ENCODE results near the gene HSPB3.
A peak's percentile ranks its signal among the peaks of the same experiment; 100 is the strongest.
"Not testable (repeated sequence)": the region's sequence is repeated elsewhere in the genome, so short reads cannot be mapped to it uniquely, and the experiment has no call there.

The HSPB3 gene, protein sequence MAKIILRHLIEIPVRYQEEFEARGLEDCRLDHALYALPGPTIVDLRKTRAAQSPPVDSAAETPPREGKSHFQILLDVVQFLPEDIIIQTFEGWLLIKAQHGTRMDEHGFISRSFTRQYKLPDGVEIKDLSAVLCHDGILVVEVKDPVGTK

DNA sequence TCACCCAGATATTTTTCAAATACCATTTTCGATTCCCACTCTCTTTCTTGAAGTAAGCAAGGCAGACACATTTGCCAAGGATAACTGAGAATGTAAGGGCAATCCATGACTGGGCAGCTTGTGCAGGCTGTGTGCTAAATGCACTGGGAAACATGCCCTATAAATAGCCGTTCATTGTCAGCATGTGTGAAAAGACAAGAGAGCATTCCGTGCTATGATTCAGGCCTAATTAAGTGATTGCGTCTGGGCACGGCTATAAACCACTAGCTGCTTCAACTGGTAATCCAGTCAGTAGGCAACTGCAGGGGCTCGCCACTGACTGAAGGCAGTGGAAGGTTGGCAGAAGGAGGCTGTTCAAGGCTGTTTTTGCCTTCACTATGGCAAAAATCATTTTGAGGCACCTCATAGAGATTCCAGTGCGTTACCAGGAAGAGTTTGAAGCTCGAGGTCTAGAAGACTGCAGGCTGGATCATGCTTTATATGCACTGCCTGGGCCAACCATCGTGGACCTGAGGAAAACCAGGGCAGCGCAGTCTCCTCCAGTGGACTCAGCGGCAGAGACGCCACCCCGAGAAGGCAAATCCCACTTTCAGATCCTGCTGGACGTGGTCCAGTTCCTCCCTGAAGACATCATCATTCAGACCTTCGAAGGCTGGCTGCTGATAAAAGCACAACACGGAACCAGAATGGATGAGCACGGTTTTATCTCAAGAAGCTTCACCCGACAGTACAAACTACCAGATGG, at the start of gene HSPB3:
HSPB3 (plus strand) TSS at position 287 of the 745 bp plus-strand sequence; CDS start at position 378, 91 bp downstream.
- no peak for DNase-seq (ENCODE audit: low read depth, low spot score)

DNA sequence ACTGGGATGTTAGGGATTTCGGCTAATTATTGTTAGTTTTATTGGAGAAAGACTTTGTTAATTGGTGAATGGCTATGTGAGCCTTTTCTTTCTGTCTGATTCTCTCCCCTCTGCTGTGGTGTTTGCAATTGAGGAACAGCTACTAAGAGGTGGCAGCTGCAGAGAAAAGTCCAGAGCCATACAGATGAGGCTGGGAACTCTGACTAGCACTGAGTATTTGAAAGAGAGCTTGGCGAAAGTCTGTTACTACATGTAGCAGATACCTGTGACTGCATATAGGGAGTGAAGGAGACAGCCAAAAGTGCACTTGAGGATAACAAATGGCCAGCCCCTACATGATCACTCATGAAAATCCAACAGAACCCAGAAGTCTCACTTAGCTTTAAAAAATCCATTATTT, 44.3 kb upstream of the HSPB3 start:
- no peak for DNase-seq (ENCODE audit: low read depth, low spot score)

DNA sequence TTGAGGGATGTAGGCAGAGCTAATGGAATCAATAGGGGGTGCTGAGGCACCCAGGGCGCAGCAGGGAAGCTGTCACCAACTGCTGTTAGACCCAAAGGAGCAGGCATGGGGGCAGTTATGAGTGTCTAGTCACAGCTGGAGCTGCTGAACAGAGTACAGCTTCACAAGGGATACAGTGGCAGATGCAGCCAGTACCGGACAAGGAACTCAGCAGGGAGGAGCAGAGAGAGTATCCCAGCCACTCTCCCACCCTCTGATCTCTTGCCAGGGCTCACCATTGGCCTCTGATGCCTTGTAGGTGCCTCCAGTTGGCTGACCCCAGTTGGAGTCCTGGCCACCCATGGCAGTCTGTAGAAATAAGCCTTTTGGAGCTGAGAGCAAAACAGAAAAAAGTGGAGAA, 42.6 kb upstream of the HSPB3 start:
- no peak for DNase-seq (ENCODE audit: low read depth, low spot score)

DNA sequence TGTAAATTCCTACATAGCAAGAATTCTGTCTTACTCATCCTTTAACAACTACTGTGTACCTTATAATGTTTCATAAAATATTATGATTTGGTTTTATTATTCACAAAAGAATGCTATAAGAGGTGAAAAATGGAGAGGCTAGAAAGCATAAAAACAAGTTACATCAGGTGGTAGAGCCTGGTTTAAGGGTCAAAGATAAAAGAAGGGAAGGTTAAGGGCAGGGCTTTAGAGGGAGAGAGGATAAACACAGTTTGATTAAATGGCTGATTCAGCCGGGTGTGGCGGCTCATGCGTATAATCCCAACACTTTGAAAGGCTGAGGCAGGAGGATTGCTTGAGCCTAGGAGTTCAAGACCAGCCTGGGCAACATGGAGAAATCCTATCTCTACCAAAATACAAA, 40.4 kb upstream of the HSPB3 start:
- DNase-seq (ENCODE audit: low read depth, low spot score), result no peak

DNA sequence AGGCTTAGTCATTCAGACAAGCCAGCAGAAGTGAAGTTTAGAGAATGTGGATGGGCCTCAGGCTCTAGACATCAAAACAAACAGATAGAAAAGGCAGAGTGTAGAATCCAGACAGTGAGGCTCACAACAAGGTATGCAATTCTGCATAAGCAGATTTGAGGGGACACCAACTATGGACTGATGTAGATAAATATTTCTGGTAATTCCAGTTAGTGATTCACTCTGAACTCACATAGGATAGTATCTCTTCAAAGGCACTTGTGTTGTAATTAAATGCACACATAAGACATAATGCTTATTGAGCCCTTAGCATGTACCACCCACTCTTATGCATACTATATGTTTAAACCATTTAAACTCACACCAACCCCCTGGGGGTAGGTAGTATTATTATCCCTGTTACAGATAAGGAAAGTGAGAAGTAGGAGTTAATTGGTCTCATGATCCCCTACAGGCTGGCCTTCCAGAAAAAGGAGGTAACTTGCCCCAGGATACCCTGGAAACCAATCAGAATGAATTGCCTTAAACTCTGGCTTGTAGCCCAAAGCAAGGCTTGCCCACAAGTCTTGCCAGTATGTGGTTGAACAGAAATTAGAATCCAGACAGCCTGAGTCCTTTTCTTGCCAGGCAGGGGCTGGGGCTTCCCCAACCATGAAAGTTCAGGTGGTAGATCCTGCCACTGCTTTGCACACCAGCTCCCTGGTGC, 39.5 kb upstream of the HSPB3 start:
- no peak for DNase-seq (ENCODE audit: low read depth, low spot score)

DNA sequence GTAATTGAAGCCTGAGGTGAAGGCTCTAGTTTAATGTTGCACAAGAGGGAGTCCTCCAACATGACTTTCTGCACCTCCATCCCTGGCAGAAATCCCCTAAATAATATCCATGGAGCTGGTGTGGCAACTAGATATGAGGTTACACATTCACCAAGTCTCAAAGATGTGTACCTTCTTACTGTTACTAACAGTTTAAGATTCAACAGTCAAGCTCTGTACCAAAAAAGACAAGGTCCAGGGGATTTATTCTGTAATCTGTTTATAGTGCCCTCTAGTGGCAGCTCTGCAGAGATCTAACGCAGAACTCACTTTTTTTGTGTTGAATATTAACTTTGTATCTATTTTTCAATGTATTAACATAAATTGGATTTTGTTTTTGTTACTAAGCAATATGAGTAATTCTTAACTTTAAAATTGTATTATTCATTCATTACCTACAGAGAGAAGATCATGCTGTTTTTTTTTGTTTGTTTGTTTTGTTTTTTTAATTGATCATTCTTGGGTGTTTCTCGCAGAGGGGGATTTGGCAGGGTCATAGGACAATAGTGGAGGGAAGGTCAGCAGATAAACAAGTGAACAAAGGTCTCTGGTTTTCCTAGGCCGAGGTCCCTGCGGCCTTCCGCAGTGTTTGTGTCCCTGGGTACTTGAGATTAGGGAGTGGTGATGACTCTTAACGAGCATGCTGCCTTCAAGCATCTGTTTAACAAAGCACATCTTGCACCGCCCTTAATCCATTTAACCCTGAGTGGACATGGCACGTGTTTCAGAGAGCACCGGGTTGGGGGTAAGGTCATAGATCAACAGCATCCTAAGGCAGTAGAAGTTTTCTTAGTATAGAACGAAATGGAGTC, 35.7 kb upstream of the HSPB3 start:
- DNase-seq (ENCODE audit: low read depth, low spot score), result peak; percentile 17

DNA sequence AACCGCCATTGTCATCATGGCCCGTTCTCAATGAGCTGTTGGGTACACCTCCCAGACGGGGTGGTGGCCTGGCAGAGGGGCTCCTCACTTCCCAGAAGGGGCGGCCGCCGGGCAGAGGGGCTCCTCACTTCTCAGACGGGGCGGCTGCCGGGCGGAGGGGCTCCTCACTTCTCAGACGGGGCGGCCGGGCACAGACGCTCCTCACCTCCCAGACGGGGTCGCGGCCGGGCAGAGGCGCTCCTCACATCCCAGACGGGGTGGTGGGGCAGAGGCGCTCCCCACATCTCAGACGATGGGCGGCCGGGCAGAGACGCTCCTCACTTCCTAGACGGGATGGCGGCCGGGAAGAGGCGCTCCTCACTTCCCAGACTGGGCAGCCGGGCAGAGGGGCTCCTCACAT, 35.0 kb upstream of the HSPB3 start:
- DNase-seq (ENCODE audit: low read depth, low spot score), result not testable (repeated sequence)

DNA sequence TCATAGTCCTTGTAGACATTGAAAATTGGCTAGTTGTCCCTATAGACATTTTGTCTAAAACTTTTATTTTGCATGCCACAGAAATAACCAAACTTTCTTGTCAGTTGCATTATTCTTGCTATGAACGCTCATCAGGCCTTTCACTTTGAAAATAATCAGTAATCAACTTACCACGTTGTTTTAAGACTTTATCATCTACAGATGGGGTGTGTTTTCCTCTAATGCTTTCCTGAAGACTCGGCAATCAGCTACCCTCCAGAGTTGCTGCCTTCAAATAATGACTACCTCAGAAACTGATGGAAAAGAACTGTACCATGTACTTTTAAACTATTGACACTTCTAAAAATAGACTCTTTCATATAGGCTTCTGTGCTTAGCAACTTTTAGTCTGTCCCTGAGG, 33.5 kb upstream of the HSPB3 start:
- DNase-seq (ENCODE audit: low read depth, low spot score), result no peak

DNA sequence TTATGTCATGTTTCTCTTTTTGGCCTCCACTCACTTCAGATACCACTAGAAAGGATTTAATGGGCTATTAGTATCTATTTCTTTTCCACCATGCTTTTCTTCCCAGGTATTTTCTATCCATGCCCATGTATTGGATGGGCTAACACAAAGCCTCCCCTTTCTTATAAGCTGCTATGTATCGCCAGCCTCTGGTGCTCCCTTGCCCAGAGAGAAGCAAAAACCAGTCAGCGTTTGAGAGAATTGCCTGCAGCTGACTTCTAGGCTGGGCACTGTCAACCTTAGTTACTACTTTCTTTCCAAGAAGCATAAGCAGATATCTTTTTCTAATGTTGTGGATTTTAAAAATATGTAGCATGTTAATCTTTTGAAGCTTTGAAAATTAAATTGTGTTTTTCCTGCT, 30.2 kb upstream of the HSPB3 start:
- DNase-seq (ENCODE audit: low read depth, low spot score), result no peak

DNA sequence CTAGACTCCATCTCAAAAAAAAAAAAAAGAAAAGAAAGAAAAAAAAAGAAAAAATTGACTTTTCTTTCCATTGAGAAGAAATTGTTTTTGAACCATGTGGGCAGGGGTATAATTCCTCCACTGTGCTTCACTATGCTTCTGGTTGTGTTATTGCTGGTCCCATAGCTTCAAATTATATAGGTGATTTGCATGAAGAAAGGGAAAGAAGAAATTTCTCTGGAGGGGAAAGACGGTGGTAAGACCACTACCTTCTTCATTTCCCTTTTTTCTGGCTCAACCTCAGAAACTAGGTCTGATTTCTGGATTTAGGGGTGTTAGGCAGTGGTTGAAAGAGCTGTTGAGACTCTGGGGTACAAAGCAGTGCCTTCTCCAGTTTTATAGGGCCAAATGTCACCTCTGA, 29.3 kb upstream of the HSPB3 start:
- no peak for DNase-seq (ENCODE audit: low read depth, low spot score)

DNA sequence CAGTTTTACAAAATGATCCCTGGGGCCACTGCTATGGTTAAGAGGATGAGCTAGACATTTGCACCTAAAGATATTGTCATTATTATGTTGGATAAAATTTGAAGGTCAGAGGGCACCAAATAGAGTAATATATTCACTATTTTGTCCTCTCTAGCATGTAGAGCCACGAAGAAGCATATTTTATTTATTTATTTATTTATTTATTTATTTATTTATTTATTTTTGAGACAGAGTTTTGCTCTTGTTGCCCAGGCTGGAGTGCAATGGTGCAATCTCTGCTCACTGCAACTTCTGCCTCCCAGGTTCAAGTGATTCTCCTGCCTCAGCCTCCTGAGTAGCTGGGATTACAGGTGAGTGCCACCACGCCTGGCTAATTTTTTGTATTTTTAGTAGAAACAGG, 20.8 kb upstream of the HSPB3 start:
- DNase-seq (ENCODE audit: low read depth, low spot score), result not testable (repeated sequence)

DNA sequence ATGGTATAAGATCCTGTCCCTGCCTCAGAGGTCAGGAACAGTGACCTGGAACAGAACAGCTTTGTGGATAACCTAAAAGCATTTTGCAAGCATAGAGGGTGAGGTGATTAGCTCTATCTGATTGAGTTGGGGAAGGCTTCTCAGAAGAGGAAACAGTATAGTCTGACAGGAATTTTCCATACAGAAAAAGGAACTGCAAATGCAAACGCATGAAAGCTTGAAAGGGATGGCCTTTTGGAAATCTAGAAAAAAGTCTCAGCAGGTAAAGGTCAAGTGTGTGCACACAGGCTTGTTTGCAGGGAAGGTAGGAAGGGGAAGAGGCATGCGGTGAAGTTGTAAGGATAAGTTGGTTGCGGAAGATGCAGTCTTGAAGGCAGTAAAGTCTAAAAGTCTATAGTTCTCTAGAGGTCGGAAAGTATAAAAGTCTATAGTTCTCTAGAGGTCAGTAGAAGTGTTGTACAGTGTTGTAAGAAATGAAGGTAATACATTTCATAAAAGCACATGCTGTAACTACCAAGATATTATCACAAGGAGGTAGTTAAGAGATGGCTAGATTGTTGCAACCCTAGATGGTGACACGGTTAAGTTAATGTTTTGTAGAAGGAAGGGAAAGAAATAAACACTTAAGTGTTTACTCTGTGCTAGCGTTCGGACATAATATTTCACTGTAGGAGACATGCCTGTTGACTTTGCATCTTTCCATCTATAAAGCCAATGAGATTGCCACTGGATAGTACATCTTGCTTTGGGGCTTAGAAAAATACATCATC, 16.7 kb upstream of the HSPB3 start:
- no peak for DNase-seq (ENCODE audit: low read depth, low spot score)

DNA sequence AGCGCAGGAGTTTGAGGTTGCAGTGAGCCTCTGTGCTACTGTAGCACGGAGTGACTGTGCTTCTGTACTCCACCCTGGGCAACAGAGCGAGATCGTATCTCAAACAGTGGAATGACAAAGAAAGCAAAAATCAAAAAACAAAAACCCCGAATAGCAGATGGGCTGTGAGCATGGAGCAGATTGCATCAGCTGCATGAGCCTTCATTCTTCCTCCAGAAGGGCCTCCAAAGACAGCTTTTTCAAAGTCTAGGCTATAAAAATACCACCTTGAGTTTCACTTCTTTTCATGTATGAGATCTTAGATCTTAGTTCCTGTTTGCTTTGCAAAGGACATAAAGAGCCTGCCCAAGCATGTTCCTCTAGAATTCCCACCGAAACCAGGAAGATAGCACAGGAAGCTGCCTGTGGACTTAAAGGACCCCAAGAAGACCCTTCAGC, 15.0 kb upstream of the HSPB3 start:
- no peak for DNase-seq (ENCODE audit: low read depth, low spot score)

DNA sequence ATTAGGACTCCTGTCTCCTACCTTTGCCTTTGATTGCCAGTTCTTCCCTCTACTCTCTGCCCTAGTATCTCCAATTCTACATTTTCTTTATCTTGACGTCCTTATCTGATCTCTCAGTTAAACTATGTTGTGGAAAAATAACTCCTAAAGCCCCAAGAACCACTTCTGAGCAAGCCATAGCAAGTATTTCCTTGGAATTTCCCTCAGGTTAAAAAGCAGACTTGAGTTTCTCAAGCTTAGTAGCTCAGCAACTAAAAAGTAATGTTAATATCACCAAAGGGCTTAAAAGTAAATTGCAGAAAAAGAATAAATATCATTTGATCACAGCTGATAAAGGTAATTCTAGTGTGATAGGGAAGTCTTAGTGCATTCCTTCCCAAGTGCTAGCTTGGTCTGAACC, 13.2 kb upstream of the HSPB3 start:
- no peak for DNase-seq (ENCODE audit: low read depth, low spot score)

DNA sequence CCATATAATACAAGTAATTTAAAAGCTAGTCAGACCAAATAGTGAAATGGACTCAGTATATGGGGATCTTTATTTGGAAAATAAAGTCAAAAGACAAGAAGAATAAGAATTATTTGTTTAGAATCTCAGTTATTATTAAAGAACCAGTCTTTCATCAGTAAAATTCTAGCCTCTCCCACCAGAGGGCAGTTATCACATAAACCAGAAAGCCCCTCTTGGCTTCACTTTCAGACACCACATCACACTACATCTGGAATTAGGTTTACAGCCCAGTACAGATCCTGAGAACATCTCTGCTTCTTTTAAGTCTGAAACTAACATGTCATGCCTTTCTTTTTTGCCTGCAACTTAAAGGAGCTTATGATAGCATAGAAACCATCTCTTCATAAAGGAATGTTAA, 12.2 kb upstream of the HSPB3 start:
- DNase-seq (ENCODE audit: low read depth, low spot score), result peak; percentile 13

DNA sequence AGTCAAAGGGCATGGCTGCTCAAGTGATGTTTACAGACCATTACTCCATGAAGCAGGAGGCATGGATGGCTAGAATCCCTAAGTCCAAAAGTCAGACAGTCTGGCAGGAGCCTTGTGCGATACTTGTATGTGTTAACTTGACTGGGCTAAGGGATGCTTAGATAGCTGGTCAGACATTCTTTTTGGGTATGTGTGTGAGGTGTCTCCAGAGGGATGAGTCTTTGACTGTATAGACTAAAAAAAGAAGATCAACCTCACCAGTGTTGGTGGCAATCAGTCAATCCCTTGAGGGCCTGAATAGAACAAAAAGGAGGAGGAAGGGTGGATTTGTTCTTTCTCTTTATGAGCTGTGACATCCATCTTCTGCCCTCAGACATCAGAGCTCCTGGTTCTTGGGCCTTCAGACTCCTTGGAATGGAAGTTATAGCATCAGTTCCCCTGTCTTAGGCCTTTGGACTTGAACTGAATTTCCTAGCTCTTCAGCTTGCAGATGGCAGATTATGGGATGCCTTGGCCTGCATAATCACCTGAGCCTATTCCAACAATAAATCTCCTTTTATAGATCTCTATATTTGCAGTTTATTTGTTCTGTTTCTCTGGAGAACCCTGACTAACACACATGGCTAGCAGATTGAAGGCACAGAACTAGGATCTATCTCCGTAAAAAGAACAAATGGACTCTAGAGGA, 9.7 kb upstream of the HSPB3 start:
- DNase-seq (ENCODE audit: low read depth, low spot score), result no peak

DNA sequence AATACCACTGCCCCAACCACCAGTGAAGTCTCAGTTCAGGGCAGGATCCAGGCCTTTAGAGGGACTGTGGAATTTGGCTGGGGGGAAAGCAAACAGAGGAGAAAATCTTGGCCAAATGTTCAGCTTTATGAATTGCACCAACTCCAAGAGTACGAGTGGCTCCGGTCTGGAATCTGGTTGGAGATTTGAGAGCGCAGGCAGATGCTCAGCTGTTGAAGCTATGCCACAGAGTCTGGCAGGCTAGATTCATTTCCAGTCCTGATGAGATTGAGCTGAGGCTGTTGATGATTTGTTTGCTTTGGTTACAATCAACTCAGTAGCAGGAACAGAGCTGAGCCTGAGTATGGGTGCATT, 9.1 kb upstream of the HSPB3 start:
- DNase-seq (ENCODE audit: low read depth, low spot score), result no peak

DNA sequence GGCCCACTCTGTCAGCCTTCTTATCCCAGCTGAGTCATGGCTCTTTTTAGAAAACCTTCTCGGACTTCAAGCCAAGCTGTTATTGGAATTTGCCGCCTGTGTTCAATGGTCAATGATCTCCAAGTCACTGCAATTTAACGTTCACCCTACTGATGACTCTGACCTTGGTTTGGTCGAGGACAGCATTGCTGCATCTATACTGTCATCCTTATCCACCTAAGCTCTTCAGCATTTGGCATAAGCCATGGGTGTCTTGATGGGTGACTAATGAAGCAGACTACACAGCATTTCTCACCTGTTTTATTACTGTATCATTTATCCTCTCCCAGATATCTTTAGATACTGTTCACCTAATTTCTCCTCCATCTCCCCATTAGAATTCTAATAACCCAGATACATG, 5.6 kb upstream of the HSPB3 start:
- no peak for DNase-seq (ENCODE audit: low read depth, low spot score)

DNA sequence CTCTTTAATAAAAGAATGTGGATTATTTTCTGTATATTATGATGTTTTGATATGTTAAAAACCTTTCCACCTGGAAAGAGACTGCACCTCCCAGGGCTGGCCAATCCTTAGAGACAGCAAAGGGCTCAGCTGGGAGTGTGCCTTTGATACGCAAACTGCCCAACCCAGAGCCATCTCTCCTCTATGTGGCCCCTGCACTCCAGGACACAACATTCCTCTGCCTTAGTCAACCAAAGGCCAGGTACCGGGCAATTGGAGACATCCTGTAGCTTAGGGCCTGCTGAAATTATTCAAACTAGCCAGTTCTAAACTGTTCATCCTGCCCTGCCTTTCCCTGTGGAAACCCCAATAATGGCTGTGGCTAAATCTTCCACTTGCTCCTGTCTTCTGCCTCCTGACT, 5.0 kb upstream of the HSPB3 start:
- DNase-seq (ENCODE audit: low read depth, low spot score), result no peak

DNA sequence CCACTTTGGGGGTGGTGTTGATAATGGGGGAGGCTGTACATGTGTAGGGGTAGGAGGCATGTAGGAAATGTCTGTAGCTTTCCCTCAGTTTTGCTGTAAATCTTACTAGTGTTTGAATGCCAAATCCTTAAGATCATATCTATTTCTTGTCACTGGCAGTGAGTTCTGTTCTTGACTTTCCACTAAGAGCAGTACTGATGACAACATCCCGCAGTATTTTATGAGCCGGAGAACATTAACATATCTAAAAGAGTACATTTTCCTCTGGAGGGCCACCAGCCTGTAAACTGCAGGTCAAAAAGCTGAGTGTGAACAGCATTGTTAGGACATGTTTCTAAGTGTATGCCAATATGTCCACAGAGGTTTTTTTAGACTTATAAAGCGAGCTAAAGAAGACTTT, 2.5 kb upstream of the HSPB3 start:
- DNase-seq (ENCODE audit: low read depth, low spot score), result no peak

DNA sequence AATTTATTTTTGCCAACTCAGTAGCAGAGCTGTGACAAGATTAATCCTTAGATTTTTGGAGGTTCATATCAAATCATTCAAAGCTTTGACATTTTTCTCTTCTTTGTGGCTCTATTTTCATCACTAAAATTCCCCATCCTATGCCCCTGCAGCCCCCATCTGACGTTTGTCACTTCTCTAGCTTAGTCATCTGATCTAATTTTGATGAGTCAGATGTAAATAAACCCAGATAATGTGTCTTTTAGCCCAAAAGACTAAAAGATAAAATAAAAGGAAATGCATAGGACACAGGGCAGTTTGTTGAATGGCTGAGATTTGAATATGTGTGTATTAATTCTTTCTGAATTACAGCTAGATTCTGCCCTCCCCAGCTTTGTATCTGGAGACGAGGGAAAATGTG, 897 bp upstream of the HSPB3 start:
- no peak for DNase-seq (ENCODE audit: low read depth, low spot score)
